HG03097 (cell line): ENCODE data around the gene SMKR1.
"Not testable (repeated sequence)": the region's sequence is repeated elsewhere in the genome, so short reads cannot be mapped to it uniquely, and the experiment has no call there.

Experiments used
- ATAC-seq: cut with Tn5 transposase; IDR thresholded peaks from one replicate; pipeline ENCODE4 v1.9.1; 2021; ENCODE audit not compliant: unreplicated experiment, low FRiP score

Gene SMKR1

DNA sequence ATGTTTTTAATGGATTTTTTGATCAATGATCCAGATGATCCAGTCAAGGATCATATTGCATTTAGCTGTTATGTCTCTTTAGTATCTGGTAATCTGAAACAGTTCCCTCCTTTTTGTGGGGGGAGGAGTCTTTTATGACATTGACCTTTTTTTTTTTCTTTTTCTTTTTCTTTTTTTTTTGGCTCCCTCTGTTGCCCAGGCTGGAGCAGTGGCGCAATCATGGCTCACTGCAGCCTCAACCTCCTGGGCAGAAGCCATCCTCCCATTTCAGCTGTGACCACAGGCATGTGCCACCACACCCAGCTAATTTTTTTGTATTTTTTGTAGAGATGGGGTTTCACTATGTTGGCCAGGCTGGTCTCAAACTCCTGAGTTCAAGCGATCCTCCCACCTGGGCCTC is 22.1 kb downstream of the SMKR1 start:
- not testable (repeated sequence) for ATAC-seq

DNA sequence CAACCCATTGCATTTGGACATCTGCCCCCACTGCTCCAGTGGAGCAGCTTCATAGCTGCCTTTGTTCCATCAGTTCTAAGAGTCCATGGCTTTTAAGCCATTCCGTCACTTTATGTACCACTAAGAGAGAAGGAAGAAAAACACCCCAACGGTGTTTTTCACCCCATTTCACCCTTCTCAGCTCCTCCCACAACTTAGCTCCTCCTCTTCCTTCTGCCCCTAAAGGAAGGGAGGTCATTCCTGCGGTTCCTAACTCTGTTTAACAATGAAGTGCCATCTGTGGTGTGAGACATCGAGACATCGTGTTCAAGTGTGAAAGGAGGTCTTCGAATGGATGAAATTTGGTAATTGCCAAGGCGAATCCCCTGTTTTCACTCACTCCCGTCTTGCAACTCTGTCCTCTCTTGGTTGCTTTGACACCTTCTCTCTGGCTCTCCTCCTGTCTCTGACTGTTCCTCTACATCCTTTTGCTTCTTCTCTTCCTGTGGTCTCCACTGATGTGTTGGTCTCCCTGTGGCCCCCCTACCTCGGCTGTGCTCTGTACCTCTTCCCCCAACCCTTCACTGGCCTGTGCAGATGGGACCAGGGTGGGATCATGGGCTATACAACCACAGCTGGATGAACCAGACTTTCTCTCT is 23.0 kb downstream of the SMKR1 start:
- ATAC-seq, result no peak

DNA sequence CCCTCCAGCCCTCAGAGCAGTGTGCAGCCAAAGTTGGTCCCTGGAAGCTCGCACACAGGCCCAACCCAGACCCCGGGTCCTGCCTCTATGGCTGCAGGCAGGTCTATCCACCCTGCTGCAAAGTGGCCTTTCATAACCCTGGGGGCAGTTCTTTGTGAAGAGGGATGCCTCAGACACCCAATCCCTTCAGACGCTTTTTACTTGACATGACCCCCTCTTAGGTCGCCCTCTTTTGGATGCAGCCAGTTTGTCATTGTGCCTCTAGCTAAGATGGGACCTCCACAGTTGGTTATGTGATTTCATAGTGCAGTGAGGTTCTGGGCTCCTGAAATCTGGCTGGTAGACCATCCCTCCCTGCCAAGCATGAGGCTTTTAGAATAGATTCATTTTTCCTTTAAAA is 27.3 kb downstream of the SMKR1 start:
- no peak for ATAC-seq

DNA sequence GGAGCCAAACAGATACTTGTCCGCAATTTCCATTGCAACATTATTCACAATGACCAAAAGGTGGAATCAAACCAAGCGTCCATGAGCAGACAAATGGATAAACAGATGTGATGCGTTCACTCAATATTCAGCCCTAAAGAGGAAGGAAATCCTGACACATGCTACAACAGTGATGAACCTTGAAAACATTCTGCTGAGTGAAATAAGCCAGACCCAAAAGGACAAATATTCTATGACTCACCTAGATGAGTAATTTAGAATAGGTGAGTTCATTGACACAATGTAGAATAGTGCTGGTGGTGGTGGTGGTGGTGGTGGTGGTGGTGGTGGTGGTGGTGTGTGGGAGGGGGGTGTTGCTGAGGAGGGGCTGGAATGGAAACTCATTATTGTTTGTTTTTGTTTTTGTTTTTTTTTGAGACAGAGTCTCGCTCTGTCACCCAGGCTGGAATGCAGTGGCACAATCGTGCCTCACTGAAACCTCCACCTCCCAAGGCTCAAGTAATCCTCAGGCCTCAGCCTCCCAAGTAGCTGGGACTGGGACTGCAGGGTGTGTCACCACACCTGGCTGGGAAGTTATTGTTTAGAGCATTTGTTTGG is 28.6 kb downstream of the SMKR1 start:
- ATAC-seq, result no peak

DNA sequence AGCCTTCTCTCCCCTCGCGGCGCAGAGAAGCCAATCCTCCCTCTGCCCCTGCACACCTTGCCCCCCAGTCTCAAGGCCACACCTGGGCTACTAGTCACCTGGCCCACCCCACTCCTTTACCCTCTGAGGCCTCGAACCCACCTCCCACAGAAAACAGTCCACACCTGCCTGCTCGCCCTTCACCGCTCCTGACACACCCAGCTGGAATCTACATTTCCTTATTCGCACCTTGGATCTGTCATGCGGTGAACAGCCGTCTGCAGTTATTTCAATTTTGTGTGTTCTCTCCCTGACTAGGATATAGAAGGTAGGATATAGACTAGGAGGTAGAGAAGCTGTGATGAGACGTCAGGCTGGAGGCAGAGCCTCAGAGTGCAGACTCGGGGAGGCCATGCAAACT is 29.4 kb downstream of the SMKR1 start:
- no peak for ATAC-seq

DNA sequence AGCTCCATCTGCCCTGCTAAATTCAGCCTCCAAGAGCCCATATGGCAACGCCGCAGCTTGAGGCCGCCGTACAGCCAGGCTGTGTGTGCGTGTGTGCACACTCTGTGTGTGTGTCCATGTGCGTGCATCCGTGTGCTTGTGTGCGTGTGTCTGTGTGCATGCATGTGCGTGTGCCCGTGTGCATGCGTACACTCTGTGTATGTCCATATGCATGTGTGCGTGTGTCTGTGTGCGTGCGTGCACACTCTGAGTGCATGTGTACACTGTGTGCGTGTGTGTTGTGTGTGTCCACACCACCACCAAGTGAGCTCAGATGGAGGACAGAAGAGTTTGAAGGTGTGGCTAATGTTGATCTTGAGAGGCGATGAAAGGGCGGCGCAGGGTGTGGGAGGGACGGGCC is 30.0 kb downstream of the SMKR1 start:
- ATAC-seq, result no peak

DNA sequence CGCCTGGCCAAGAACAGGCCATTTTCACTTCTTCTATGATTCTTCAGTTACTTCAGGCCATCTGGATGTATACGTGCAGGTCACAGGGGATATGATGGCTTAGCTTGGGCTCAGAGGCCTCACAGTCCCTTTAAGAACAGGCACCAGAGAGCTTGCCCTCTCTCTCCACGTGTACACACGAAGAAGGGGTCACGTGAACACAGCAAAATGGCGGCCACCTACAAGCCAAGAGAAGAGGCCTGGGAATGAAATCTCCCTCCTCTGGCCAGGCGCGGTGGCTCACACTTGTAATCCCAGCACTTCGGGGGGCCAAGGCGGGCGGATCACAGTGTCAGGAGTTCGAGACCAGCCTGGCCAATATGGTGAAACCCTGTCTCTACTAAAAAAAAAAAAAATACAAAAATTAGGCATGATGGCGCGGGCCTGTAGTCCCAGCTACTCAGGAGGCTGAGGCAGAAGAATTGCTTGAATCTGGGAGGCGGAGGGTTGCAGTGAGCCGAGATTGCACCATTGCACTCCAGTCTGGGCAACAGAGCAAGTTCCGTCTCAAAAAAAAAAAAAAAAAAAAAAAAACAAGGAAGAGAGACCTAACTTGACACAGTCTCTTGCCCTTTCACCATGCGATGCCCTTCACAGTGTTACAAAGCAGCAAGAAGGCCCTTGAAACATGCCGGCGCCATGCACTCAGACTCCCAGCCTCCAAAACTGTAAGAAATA is 32.4 kb downstream of the SMKR1 start:
- not testable (repeated sequence) for ATAC-seq

DNA sequence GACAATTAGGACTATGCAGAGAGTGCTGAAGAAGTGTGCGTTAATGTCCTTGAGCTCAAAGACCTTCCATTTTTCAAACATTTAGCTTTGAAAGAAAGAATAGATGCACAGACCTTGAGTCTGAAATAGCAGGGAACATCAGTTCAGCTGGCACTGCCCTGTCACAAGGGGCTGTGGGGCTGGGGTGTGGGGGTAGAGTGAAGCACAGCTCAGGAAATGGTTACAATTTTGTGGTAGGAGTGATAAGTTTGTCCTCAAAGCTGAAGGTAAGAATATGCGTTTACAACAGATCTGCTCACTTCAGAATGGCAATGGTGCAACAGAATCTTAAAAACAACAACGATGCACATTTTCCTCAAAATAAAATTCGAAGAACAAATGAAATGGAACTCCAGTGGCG is 33.6 kb downstream of the SMKR1 start:
- ATAC-seq, result no peak

DNA sequence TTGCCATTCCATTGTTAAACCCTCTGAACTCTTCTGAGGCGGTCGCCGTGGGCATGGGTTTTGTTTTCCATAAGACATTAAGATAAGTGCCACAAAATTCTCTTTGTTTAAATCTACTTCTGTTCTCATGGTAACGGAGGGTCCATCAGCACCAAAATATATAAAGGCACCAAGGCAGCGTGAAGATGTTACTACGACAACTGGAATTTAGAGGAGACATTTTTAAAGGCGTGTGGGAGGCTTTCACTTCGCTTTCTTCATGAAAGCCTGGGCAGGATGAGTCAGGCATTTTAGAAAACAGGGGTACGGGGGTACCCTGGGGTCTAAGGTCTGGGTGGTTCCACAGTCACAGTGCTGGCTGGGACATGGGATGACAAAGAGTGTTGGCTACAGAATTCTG is 34.0 kb downstream of the SMKR1 start:
- ATAC-seq, result no peak

DNA sequence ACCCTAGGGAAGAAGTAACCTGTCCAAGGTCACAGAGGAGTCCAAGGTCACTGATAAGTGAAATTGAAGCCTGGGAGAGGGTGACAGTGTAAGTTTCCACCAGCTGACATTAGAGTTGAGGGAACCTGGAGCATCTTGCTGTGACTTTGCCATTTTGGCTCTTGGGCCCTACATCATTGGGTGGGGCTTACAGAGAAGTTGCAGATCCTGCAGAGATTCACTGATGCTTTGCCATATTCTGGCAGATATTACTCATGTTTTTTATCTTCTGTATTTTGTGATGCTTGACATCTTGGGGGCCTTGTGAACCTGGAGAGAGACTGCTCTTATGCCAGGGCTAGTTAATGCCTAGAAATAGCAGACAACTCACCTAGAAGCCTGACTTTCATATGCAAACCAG is 36.5 kb downstream of the SMKR1 start:
- no peak for ATAC-seq

DNA sequence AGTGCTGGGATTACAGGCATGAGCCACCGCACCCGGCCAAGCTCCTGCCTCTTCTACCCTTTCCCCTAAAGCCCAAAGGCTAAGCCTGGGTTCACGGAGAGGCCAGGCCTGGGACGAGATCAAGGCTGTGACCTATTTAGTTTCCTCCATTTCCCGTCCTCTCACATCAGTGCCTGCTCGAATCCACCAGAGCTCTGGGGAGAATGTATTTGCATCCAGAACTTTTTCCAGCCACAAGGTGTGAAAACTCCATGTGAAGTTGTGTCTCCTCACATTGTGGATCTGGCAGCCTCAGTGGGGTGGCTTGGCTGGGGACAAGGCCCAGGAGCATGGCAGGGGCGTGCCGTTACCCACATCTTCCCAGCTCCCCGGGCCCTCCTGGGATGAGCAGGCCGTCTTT is 38.0 kb downstream of the SMKR1 start:
- no peak for ATAC-seq

DNA sequence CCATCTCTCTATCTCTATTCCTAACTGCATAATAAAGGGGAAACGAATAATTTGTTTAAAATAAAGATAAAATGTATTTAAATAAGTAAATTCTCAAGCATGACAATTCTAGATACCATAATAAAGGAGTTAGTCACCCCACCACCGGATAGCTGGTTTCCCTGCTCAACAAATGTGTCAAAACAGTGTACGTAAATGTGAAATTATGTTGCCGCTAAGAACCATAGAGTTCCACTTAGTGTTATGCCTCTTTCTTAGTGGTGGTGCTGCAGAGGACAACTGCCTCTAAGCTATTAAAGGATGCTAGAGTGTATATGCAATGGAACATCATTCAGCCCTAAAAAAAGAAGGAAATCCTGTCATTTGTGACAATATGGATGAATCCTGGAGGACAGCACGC is 42.4 kb downstream of the SMKR1 start:
- ATAC-seq, result no peak

DNA sequence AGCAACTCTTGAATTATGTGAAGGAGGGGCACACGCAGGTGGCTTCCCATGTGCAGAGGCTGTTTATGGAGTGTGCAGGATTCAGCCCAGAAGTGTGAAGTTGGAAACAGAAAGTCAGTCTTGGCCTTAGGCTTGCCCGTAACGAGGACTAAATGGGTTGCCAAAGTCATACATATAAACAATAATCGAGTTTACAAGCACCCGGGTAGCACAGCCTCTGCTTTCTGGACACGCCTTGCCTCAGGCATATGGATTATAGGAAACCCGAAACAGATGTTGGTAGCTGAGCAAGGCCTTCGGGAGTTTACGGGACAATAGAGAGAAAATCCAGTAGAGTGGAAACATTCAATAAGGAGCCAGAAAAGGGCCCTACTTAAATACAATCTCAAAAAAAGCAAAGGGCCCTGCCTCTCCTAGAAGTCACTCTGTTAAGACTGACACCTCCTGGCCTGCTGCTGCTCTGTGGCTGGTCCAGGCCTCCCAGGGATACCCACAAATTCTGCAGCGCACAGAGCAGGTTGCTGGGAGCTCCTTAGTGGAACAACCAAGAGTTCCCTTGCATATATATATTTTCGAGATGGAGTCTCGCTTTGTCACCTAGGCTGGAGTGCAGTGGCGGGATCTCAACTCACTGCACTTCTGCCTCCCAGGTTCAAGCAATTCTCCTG is 48.5 kb downstream of the SMKR1 start:
- no peak for ATAC-seq

DNA sequence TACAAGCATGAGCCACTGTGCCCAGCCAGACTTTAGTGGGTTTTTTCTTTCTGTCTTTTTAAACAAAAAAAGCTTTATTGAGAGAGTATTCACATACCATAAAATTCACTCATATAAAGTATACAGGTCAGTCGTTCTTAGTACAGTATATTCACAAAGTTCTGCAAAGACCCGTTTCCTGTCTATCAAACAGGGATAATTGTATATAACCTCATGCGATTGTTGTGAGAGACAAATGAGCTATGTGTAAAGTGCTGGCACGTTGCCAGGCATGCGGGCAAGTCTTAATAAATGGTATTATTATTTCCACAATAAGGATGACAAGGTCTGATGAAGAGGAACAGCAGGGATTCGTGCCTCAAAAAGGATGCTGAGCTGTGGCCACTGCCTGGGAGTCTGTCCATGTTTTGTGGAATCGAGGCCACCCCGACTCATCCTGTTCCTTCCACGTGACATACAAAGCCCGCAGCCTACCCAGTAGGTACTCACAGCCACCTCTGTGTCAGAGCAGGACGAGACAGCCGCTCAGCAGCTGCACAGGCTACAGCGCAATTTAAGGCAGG is 51.6 kb downstream of the SMKR1 start:
- ATAC-seq, result no peak

DNA sequence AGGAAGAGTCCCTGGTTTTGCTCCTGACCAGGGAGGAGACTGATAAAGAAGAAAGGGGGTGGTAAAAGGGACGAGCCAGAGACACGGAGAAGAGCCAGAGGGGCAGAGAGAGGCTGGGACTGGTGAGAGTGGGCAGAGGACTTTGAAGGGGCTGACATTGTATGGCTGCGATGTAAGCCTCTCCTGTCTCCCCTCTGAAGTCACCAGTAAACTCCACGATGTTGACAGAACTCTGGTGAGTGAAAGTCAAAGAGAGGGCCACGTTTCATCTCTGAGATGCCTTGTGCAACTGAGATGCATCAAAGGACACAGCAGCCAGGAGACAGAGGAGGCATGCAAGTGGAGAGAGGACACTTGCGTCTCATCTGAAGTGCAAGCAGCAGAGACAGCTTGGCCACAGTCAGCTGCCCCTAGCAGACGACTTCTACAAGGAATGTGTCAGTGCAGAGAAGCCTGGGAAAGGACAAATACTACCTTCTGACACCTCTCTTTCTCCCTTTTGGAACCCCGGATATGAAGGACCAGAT is 54.3 kb downstream of the SMKR1 start:
- no peak for ATAC-seq

DNA sequence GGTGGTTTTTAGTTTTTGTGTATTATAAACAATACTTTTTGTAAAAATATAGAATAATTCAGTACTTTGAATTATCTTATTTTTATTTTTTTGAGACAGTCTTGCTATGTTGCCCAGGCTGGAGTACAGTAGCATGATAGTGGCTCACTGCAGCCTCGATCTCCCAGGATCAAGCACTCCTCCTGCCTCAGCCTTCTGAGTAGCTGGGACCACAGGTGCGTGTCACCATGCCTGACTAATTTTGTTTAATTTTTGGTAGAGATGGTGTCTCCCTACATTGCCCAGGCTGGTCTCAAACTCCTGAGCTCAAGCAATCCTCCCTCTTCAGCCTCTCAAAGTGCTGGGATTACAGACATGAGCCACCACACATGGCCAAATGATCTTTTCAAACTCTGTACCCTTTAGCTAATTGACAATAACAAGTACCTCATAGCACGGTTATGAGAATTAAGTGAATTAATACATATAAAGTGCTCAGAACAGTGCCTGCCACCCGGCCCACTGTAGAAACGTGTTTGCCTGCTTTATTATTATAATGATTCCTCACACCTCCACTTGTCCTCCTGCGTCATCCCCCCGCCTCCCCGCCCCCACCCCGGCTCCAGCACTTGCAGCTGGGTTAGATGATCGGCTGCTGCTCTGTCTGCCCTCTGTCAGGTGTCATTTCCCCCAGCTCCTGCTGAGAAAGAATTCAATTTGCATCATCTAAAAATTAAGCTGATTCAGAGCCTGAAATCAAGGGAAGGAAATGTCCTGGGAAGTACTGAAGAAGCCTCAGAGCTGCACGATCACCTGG is 55.6 kb downstream of the SMKR1 start:
- no peak for ATAC-seq

DNA sequence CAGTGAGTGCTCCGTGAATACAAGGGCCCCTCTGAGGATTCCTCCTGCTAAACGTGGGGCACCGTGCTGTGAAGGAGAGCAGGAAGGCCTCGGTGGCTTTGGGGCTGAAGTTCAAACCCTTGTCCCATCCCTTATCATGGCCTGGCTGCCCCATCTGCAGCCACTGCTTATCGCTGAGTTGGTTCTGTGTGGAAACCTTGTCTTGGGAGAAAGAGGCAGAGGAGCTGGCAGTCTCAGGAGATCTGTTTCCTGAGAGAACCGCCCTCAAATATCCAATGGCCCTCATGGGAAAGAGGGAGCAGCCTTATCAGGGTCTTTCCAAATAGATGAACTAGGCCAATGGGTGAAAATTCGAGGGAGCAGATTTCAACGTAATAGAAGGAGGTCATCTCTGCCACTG is 57.2 kb downstream of the SMKR1 start:
- ATAC-seq, result no peak

DNA sequence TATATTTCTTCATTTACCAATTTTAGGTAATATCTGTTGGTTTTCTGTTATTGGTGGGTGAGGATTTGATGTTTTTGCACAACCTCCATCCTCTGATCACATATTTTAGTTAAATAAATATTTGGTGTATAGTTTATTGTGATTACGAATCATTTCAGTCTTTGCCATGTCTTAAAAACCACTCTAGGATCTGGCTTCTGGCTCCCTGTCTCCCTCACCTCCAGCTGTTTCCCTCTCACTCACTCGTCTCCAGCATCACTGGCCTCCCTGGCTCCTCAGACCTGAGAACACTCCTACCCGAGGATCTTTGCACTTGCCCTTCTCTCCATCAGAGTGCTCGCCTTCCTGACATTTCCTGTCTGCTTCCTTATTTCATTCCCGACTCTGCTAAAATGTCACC is 58.5 kb downstream of the SMKR1 start:
- no peak for ATAC-seq

DNA sequence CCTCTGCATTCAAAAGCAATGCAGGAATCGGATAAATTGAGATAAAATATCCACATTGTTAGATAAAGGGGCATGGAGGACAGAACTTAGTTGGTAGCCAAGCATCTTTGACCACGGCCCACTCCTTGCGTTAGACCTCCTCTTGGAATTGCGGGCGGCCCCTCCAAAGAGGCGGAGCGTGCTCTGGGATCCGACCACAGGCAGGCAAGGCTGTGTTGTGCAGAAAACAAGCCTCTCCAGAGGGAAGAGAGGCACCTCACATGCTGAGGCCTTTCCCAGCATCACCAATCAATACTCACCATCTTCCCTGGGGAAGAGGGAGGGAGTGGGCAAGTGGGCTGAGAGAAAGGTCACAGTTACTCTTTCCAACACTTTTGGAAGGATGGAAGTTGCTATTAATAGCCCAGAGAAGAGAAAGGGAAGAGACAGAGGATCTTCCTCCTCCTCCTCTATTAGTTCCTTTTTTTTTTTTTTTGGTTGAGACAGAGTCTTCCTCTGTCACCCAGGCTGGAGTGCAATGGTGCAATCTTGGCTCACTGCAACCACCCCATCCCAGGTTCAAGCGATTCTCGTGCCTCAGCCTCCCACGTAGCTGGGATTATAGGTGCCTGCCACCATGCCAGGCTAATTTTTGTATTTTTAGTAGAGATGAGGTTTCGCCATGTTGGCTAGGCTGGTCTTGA is 59.5 kb downstream of the SMKR1 start:
- no peak for ATAC-seq
